BJ (cell line): ENCODE measurements around the gene ATF1. TPM values are rescaled to one million over a fixed set of nuclear protein-coding genes. Genes with fewer than 3 reads are reported as not detected.

Experiments used
- CTCF ChIA-PET: fragments of 350-600 bp; formaldehyde crosslinking; extraction: SDS; loops from one replicate; lab custom pipeline; 2021; ENCODE audit warnings: antibody characterized with exemption, inconsistent platforms; lab: Yijun Ruan, JAX
- POLR2A ChIA-PET: fragments of 300-600 bp; sonication (Branson Sonifier 250); formaldehyde crosslinking; extraction: SDS; loops from one replicate; lab custom pipeline; 2021; ENCODE audit warnings: antibody characterized with exemption; lab: Charles Lee
- DNase-seq: peaks from one replicate; pipeline ENCODE4 v3.0.0-alpha.2; 2011; ENCODE audit warnings: low read depth
- H3K27me3 ChIP-seq: 2 replicates; pipeline ENCODE4 v1.6.0; 2011; ENCODE audit warnings: low read length; ENCODE audit not compliant: control insufficient read depth, insufficient read depth
- H3K36me3 ChIP-seq: 2 replicates; pipeline ENCODE4 v1.5.1; 2011; ENCODE audit warnings: low read length; ENCODE audit not compliant: control insufficient read depth, insufficient read depth
- H3K4me3 ChIP-seq: 2 replicates; pipeline ENCODE4 v1.5.1; 2011; ENCODE audit warnings: low read depth, mild to moderate bottlenecking, control low read depth, low read length
- polyA plus RNA-seq: library from polyadenylated mRNA; depleted of rRNA; stranded (reverse); fragments of >200 nt; gene quantifications from 2 replicates; pipeline ENCODE4 v1.2.3, GENCODE V29; 2011
- TF ChIP-seq, protein P1 (sequence below): IDR thresholded peaks from 2 replicates; pipeline ENCODE4 v1.5.1; 2011; ENCODE audit warnings: low read depth, mild to moderate bottlenecking, control low read depth, inconsistent platforms, low read length, moderate library complexity; ENCODE audit not compliant: insufficient read depth

ATF1 gene
- polyA plus RNA-seq, 1 experiment = 72.5 TPM

DNA sequence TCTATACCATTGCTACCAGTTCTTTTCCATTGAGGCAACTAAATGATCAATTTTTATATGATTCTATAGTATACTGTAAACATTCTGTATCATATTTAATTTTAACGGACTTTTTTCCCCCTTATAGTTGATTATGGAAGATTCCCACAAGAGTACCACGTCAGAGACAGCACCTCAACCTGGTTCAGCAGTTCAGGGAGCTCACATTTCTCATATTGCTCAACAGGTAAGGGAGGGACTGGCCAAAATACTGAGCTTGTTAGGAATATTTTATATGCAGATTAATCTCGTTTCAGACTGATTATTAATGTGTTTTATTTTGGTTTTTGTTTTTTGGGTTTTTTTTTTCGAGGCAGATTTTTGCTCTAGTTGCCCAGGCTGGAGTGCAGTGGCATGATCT is 16.1 kb downstream of the ATF1 start:
- ChIA-PET POLR2A (no interaction called here), CTCF (no interaction called here)
- TF ChIP-seq, protein P1, sequence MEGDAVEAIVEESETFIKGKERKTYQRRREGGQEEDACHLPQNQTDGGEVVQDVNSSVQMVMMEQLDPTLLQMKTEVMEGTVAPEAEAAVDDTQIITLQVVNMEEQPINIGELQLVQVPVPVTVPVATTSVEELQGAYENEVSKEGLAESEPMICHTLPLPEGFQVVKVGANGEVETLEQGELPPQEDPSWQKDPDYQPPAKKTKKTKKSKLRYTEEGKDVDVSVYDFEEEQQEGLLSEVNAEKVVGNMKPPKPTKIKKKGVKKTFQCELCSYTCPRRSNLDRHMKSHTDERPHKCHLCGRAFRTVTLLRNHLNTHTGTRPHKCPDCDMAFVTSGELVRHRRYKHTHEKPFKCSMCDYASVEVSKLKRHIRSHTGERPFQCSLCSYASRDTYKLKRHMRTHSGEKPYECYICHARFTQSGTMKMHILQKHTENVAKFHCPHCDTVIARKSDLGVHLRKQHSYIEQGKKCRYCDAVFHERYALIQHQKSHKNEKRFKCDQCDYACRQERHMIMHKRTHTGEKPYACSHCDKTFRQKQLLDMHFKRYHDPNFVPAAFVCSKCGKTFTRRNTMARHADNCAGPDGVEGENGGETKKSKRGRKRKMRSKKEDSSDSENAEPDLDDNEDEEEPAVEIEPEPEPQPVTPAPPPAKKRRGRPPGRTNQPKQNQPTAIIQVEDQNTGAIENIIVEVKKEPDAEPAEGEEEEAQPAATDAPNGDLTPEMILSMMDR = no peak
- DNase-seq = no peak
- no peaks in the 10 kb centered on the region for H3K27me3 ChIP-seq
- no peak overlapping the region for H3K4me3 ChIP-seq
- no peaks in the 10 kb centered on the region; the same call in 1 of the 2 replicates for H3K36me3 ChIP-seq

DNA sequence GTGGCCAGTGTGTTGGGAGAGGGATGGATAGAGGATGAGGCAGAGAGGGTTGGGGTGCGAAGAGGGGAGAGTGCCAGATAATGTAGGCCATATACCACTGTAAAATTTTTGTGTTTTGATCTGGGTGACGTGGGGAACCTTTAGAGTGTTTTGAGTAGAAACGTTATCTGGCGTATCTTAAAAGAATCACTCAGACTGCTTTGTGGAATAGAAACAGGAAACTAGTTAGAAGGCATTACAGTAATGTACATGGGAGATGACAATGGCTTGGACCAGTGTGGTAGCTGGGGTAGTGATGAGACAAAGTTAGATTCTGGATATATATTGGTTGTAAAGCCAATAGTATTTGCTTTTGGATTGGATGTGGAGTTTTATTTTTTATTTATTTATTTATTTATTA is 20.6 kb downstream of the ATF1 start:
- TF ChIP-seq, protein P1 = no peak
- no peak overlapping the region for H3K4me3 ChIP-seq
- ChIA-PET POLR2A (no interaction called here), CTCF (interaction anchor here (1.4 kb wide), 1 partner anchor 20 kb away, joined by 6 read pairs; no protein-coding TSS in a partner anchor)
- H3K36me3 ChIP-seq = no peaks in the 10 kb centered on the region; the same call in 1 of the 2 replicates
- no peaks in the 10 kb centered on the region for H3K27me3 ChIP-seq
- DNase-seq = no peak

DNA sequence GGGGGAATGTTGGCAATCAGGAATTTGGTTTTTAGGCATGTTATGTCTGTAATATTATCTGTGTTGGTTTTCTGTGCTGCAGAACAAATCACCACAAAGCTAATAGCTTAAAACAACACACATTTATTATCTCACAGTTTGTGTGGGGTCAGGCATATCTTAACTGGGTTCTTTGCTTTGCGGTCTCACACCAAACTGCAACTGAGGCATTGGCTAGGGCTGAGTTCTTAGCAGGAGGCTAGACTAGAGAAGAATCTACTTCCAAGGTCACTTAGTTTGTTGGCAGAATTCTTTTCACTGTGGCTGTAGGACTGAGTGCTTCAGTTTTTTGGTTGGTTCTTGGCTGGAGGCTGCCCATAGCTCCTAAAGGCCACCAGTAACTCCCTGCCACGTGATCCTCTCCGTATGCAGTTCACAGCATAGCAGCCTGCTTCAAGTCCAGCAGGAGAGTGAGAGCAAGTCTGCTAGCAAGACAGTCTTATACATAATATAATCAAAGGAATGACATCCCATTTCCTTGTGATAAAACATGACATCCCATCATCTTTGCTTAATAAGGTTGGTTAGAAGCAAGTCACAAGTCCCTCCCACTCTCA is 21.6 kb downstream of the ATF1 start:
- no peak for DNase-seq
- CTCF ChIA-PET = interaction anchor here (0.6 to 1.4 kb wide), 2 partner anchors 21 to 220 kb away, joined by 3 to 6 read pairs; no protein-coding TSS in a partner anchor

DNA sequence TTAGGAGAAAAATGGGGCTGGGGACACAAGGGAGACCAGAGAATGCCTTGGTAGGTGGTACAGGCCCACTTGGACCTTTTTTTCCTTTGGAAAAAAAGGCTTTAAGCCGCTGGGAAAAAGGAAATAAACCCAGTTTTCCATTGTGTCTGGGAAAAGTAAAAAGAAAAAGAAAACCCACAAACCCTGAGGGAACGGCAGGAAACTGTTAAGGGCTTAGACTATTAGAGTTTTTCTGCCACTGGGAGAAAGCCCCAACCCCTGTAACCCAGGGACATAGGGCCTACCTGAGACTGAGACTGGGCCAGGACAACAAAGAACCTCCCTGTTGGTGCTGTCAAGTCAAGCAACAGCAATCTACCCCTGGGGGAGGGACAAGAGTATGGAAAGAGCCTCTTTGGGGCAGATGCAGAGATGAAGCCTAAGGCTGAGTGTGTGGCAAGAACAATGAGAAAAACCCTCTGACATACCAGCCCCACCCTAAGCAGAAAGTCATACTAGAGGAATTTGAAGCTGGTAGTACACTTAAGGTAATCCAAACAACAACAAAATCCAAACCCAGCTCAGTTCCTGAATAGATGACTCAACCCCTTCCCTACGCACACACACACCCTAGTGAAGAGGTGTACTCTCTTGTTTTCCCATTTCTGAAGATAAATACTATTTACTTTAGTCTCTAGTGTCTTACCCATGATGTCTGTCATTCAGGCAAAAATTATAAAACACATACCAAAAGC is 22.8 kb downstream of the ATF1 start:
- Histone ChIP-seq H3K27me3 (no peaks in the 10 kb centered on the region), H3K4me3 (no peak overlapping the region), H3K36me3 (no peaks in the 10 kb centered on the region; the same call in 1 of the 2 replicates)
- DNase-seq = peak; percentile 94
- ChIA-PET POLR2A (interaction anchor here (0.5 to 1.0 kb wide), 2 partner anchors 21 to 23 kb away, joined by 3 read pairs; partner anchors contain the start of gene ATF1), CTCF (interaction anchor here (0.9 to 1.2 kb wide), 2 partner anchors 20 to 22 kb away, joined by 3 to 7 read pairs; no protein-coding TSS in a partner anchor)
- TF ChIP-seq, protein P1 = no peak

More for the DNA sequence above, 21.6 kb downstream of the ATF1 start:
- no peaks in the 10 kb centered on the region; the same call in 1 of the 2 replicates for H3K36me3 ChIP-seq
- no peak overlapping the region for H3K4me3 ChIP-seq
- no peaks in the 10 kb centered on the region for H3K27me3 ChIP-seq
- POLR2A ChIA-PET = no interaction called here
- TF ChIP-seq, protein P1 = no peak

DNA sequence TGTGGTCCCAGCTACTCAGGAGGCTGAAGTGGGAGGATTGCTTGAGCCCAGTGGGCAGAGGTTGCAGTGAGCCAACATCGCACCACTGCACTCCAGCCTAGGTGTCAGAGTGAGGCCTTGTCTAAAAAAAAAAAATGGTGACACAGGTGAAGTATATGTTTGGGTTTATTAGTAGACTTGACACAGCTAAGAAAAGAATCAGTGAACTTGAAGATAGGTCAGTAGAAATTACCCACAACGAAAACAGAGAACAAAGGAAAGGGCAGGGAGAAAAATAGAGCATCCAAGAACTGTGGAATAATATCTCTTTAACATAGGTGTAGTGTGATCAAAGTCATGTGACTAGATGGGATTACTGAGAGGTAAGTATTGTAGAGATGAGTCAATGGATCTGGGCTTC is 23.7 kb downstream of the ATF1 start:
- Histone ChIP-seq H3K36me3 (no peaks in the 10 kb centered on the region), H3K27me3 (no peaks in the 10 kb centered on the region), H3K4me3 (no peak overlapping the region)
- no peak for DNase-seq
- ChIA-PET POLR2A (no interaction called here), CTCF (interaction anchor here (0.6 to 1.7 kb wide), 3 partner anchors 23 to 689 kb away, joined by 3 to 7 read pairs (median 4); partner anchors contain the start of gene ATF1)
- TF ChIP-seq, protein P1 = no peak
